Body of pancreas (tissue), 4 donors: ENCODE data around the gene FKBP2. TPM values are rescaled to one million over a fixed set of nuclear protein-coding genes. Genes with fewer than 3 reads are reported as not detected.
A peak's percentile ranks its signal among the peaks of the same experiment; 100 is the strongest.

Experiments used
- ATAC-seq: fragments of 150-250 bp; one replicate; pipeline ENCODE4 v1.9.1; 2016
- DNase-seq, 4 donors: peaks; one replicate each; pipeline ENCODE4 v3.0.0-alpha.2; 2019
- H3K27ac ChIP-seq, 4 donors: fragments of 200-600 bp; sonication (generic); 1 replicate in 3 of 4; 2 replicates in 1 of 4; pipeline versions ENCODE4 v1.5.1 to v1.6.1; 2016 to 2019; ENCODE audit warnings: mild to moderate bottlenecking in 1 of 4, mixed read lengths in 1 of 4, moderate library complexity in 1 of 4
- H3K27me3 ChIP-seq, 2 donors: fragments of 200-600 bp; sonication (generic); one replicate each; pipeline ENCODE4 v1.6.0; 2016; ENCODE audit warnings: mild to moderate bottlenecking in 1 of 2
- H3K36me3 ChIP-seq, 2 donors: fragments of 200-600 bp; sonication (generic); replicated peaks in 1 of 2; 2 replicates each; pipeline ENCODE4 v1.5.1; 2016; ENCODE audit warnings: low read depth in 2 of 2; ENCODE audit not compliant: insufficient read depth in 1 of 2
- H3K4me1 ChIP-seq: fragments of 200-600 bp; sonication (generic); one replicate; pipeline ENCODE4 v1.6.0; 2016
- H3K4me3 ChIP-seq, 2 donors: fragments of 200-600 bp; sonication (generic); 1 replicate in 1 of 2; 2 replicates in 1 of 2; pipeline ENCODE4 v1.5.1; 2016 to 2019
- H3K9me3 ChIP-seq, 3 donors: fragments of 200-600 bp; sonication (generic); 1 replicate in 2 of 3; 2 replicates in 1 of 3; pipeline ENCODE4 v1.5.1; 2016
- CTCF ChIP-seq, 7 experiments: fragments of 450-650 bp in 4 of 7; fragments of 200-600 bp in 3 of 7; sonication (generic) in 3 of 7; IDR thresholded peaks; one replicate each; pipeline ENCODE4 v1.5.1; 2016 to 2019; ENCODE audit warnings: antibody characterized with exemption in 7 of 7
- POLR2A ChIP-seq, 3 donors: fragments of 450-650 bp; IDR thresholded peaks; one replicate each; pipeline ENCODE4 v1.6.1; 2016; ENCODE audit warnings: antibody characterized with exemption in 3 of 3, mild to moderate bottlenecking in 2 of 3
- WGBS, 2 donors: methylation state at CpG; one replicate each; pipeline ENCODE4 v1.1.5; 2017; 5-methylcytosine and 5-hydroxymethylcytosine counted together
- intact Hi-C: fragments of 100-400 bp; cut with DNase I; formaldehyde crosslinking; loops from one replicate; pipeline ENCODE4 v1.15.1; 2023
- total RNA-seq, 2 donors: library from RNA; depleted of rRNA; stranded (reverse); fragments of >200 nt; gene quantifications; one replicate each; pipeline ENCODE4 v1.1.0, GENCODE V29; 2016

The FKBP2 gene
- total RNA-seq, 2 donors from 2014 or later = 42.0 to 92.6 TPM

- ATAC-seq (no peak), DNase-seq (no peak)
- TF ChIP-seq POLR2A (IDR thresholded peaks at IDR 0.05) = no peak
- no peak for TF ChIP-seq CTCF (IDR thresholded peaks at IDR 0.05)
- no peak overlapping the region for H3K4me3 ChIP-seq
- H3K4me1 ChIP-seq = peaks cover 9% of the 10 kb centered on the region
- WGBS, 2 donors = 66 to 76% methylated on average over 3 of the region's 3 CpGs
- no peak overlapping the region for H3K27ac ChIP-seq
- intact Hi-C loops = no loop called here
- H3K36me3 ChIP-seq = peaks cover 12 to 39% of the 10 kb centered on the region in 2 donors
- H3K9me3 ChIP-seq = no peaks in the 10 kb centered on the region
- no peaks in the 10 kb centered on the region for H3K27me3 ChIP-seq
These were observed 39.4 kb upstream of the FKBP2 start for GRCh38 chr11:64201543-64201942.

GRCh38 chr11:64202992-64203391 lies 37.9 kb upstream of the FKBP2 start:
- ATAC-seq (no peak), DNase-seq (no peak)
- WGBS, 2 donors = 90 to 94% methylated on average over 6 to 9 of the region's 9 CpGs
- no peak overlapping the region for H3K27ac ChIP-seq
- H3K4me3 ChIP-seq = no peak overlapping the region
- H3K36me3 ChIP-seq = peaks cover 12 to 29% of the 10 kb centered on the region in 2 donors
- no peaks in the 10 kb centered on the region for H3K9me3 ChIP-seq
- peaks cover 9% of the 10 kb centered on the region for H3K4me1 ChIP-seq
- intact Hi-C loops = no loop called here
- H3K27me3 ChIP-seq = no peaks in the 10 kb centered on the region
- TF ChIP-seq POLR2A (IDR thresholded peaks at IDR 0.05) (no peak), CTCF (IDR thresholded peaks at IDR 0.05) (no peak)

- Histone ChIP-seq H3K27me3 (no peaks in the 10 kb centered on the region), H3K9me3 (no peaks in the 10 kb centered on the region), H3K4me3 (no peak overlapping the region), H3K27ac (no peak overlapping the region), H3K4me1 (peaks cover 9% of the 10 kb centered on the region), H3K36me3 (peaks cover 12 to 27% of the 10 kb centered on the region in 2 donors)
- ATAC-seq (no peak), DNase-seq (no peak)
- intact Hi-C loops = no loop called here
- 93% methylated on average over 27 of the region's 27 CpGs for WGBS, 2 donors
- no peak for TF ChIP-seq CTCF (IDR thresholded peaks at IDR 0.05)
- TF ChIP-seq POLR2A (IDR thresholded peaks at IDR 0.05) = no peak
These were observed 37.3 kb upstream of the FKBP2 start for GRCh38 chr11:64203421-64204079.

GRCh38 chr11:64204080-64204440 lies 36.8 kb upstream of the FKBP2 start:
- peaks cover 12 to 27% of the 10 kb centered on the region in 2 donors for H3K36me3 ChIP-seq
- no peaks in the 10 kb centered on the region for H3K9me3 ChIP-seq
- intact Hi-C loops = no loop called here
- no peak for TF ChIP-seq POLR2A (IDR thresholded peaks at IDR 0.05)
- TF ChIP-seq CTCF (IDR thresholded peaks at IDR 0.05) = no peak
- 77 to 80% methylated on average over 16 of the region's 16 CpGs for WGBS, 2 donors
- no peak overlapping the region for H3K4me3 ChIP-seq
- H3K27ac ChIP-seq = no peak overlapping the region
- no peak for DNase-seq
- H3K27me3 ChIP-seq = no peaks in the 10 kb centered on the region
- ATAC-seq = no peak
- peaks cover 9% of the 10 kb centered on the region for H3K4me1 ChIP-seq

GRCh38 chr11:64204464-64204989 lies 36.4 kb upstream of the FKBP2 start:
- 17 to 25% methylated on average over 5 to 7 of the region's 7 CpGs for WGBS, 2 donors
- H3K4me3 ChIP-seq = no peak overlapping the region
- H3K27me3 ChIP-seq = no peaks in the 10 kb centered on the region
- intact Hi-C loops = no loop called here
- peaks cover 9% of the 10 kb centered on the region for H3K4me1 ChIP-seq
- peaks cover 12 to 27% of the 10 kb centered on the region in 2 donors for H3K36me3 ChIP-seq
- no peak for TF ChIP-seq POLR2A (IDR thresholded peaks at IDR 0.05)
- TF ChIP-seq CTCF (IDR thresholded peaks at IDR 0.05) = peak; percentile 42 to 87 (median 85)
- no peaks in the 10 kb centered on the region for H3K9me3 ChIP-seq
- ATAC-seq (peak; percentile 82), DNase-seq (peak; percentile 90 to 94 (median 92))
- no peak overlapping the region for H3K27ac ChIP-seq
